ENCODE results near the gene MASP1.
"Not testable (repeated sequence)": the region's sequence is repeated elsewhere in the genome, so short reads cannot be mapped to it uniquely, and the experiment has no call there.

The MASP1 gene

GRCh38 chr3:187227658-187228258 lies 63.8 kb downstream of the MASP1 start:
- no peak for DNase-seq (ENCODE audit: low read depth in 2 of 3, low spot score in 1 of 3)

GRCh38 chr3:187223799-187224198 lies 67.7 kb downstream of the MASP1 start:
- no peak for DNase-seq (ENCODE audit: low read depth in 2 of 3, low spot score in 1 of 3)

- no peak for DNase-seq (ENCODE audit: low read depth in 2 of 3, low spot score in 1 of 3)
Measured at GRCh38 chr3:187222801-187223200, 68.7 kb downstream of the MASP1 start.

- no peak for DNase-seq (ENCODE audit: low read depth in 2 of 3, low spot score in 1 of 3)
Measured at GRCh38 chr3:187215460-187215859, 76.1 kb downstream of the MASP1 start.

- DNase-seq (ENCODE audit: low read depth in 2 of 3, low spot score in 1 of 3) = no peak
Measured at GRCh38 chr3:187213616-187214015, 77.9 kb downstream of the MASP1 start.

- no peak for DNase-seq (ENCODE audit: low read depth in 2 of 3, low spot score in 1 of 3)
Measured at GRCh38 chr3:187212705-187213104, 78.8 kb downstream of the MASP1 start.

- no peak for DNase-seq (ENCODE audit: low read depth in 2 of 3, low spot score in 1 of 3)
Measured at GRCh38 chr3:187212196-187212545, 79.4 kb downstream of the MASP1 start.

- no peak for DNase-seq (ENCODE audit: low read depth in 2 of 3, low spot score in 1 of 3)
Measured at GRCh38 chr3:187211532-187212195, 79.9 kb downstream of the MASP1 start.

GRCh38 chr3:187210545-187211327 lies 80.8 kb downstream of the MASP1 start:
- no peak for DNase-seq (ENCODE audit: low read depth in 2 of 3, low spot score in 1 of 3)

GRCh38 chr3:187210091-187210490 lies 81.4 kb downstream of the MASP1 start:
- DNase-seq (ENCODE audit: low read depth in 2 of 3, low spot score in 1 of 3) = no peak

- no peak for DNase-seq (ENCODE audit: low read depth in 2 of 3, low spot score in 1 of 3)
Measured at GRCh38 chr3:187209491-187209890, 82.0 kb downstream of the MASP1 start.

- no peak for DNase-seq (ENCODE audit: low read depth in 2 of 3, low spot score in 1 of 3)
Measured at GRCh38 chr3:187208159-187208558, 83.4 kb downstream of the MASP1 start.

- no peak for DNase-seq (ENCODE audit: low read depth in 2 of 3, low spot score in 1 of 3)
Measured at GRCh38 chr3:187207624-187208023, 83.9 kb downstream of the MASP1 start.

GRCh38 chr3:187207062-187207461 lies 84.5 kb downstream of the MASP1 start:
- no peak for DNase-seq (ENCODE audit: low read depth in 2 of 3, low spot score in 1 of 3)

GRCh38 chr3:187205683-187206082 lies 85.9 kb downstream of the MASP1 start:
- no peak for DNase-seq (ENCODE audit: low read depth in 2 of 3, low spot score in 1 of 3)

GRCh38 chr3:187199463-187200050 lies 92.0 kb downstream of the MASP1 start:
- DNase-seq (ENCODE audit: low read depth in 2 of 3, low spot score in 1 of 3) = not testable (repeated sequence)

GRCh38 chr3:187198490-187198889 lies 93.0 kb downstream of the MASP1 start:
- no peak for DNase-seq (ENCODE audit: low read depth in 2 of 3, low spot score in 1 of 3)

GRCh38 chr3:187197335-187197649 lies 94.2 kb downstream of the MASP1 start, which contains the start of gene RTP1:
Gene RTP1 (plus strand): TSS chr3:187197486. CDS start chr3:187197516, 30 bp downstream.
- DNase-seq (ENCODE audit: low read depth in 2 of 3, low spot score in 1 of 3) = no peak

GRCh38 chr3:187196573-187197334 lies 94.8 kb downstream of the MASP1 start:
- no peak for DNase-seq (ENCODE audit: low read depth in 2 of 3, low spot score in 1 of 3)

GRCh38 chr3:187193181-187193580 lies 98.4 kb downstream of the MASP1 start:
- DNase-seq (ENCODE audit: low read depth in 2 of 3, low spot score in 1 of 3) = no peak

GRCh38 chr3:187191271-187191670 lies 100.3 kb downstream of the MASP1 start:
- no peak for DNase-seq (ENCODE audit: low read depth in 2 of 3, low spot score in 1 of 3)

Measured in stimulated activated CD4-positive, alpha-beta T cell treated with anti-CD3 and anti-CD28 coated beads, Interleukin-12 subunit alpha, Interleukin-12 subunit beta, amount 100 ng/mL, for 48 hours (primary cell).